Fibroblast of lung (primary cell): Measurements from ENCODE around the gene KIAA1671. TPM values are rescaled to one million over a fixed set of nuclear protein-coding genes. Genes with fewer than 3 reads are reported as not detected.

ENCODE experiments used
- DNase-seq, 2 donors: peaks; one replicate each; pipeline versions ENCODE4 v3.0.0 to v3.0.0-alpha.2; 2010; ENCODE audit warnings: low read depth in 2 of 2
- H2AFZ ChIP-seq: 2 replicates; pipeline ENCODE4 v1.5.1; 2012; ENCODE audit warnings: low read length, control low read depth, inconsistent platforms
- H3K27ac ChIP-seq: 2 replicates; pipeline ENCODE4 v1.5.1; 2011; ENCODE audit warnings: low read length, control low read depth; ENCODE audit not compliant: insufficient read depth
- H3K27me3 ChIP-seq: 2 replicates; pipeline ENCODE4 v1.5.1; 2011; ENCODE audit warnings: mild to moderate bottlenecking, low read length; ENCODE audit not compliant: control insufficient read depth, insufficient read depth
- H3K36me3 ChIP-seq: 2 replicates; pipeline ENCODE4 v1.5.1; 2011; ENCODE audit warnings: low read length; ENCODE audit not compliant: control insufficient read depth, insufficient read depth
- H3K4me1 ChIP-seq: 2 replicates; pipeline ENCODE4 v1.5.1; 2011; ENCODE audit warnings: low read length; ENCODE audit not compliant: control insufficient read depth, insufficient read depth; ENCODE audit errors: extremely low read depth
- H3K4me2 ChIP-seq: 2 replicates; pipeline ENCODE4 v1.5.1; 2011; ENCODE audit warnings: low read length, control low read depth; ENCODE audit not compliant: insufficient read depth; ENCODE audit errors: extremely low read depth
- H3K4me3 ChIP-seq, 4 experiments: fragments of 200-600 bp in 1 of 4; sonication (generic) in 1 of 4; replicated peaks in 1 of 4; 2 replicates each; pipeline ENCODE4 v1.5.1; 2011 to 2016; ENCODE audit warnings: low read length in 4 of 4, low read depth in 3 of 4, mild to moderate bottlenecking in 3 of 4, control low read depth in 2 of 4, inconsistent platforms in 1 of 4, mixed read lengths in 1 of 4; ENCODE audit not compliant: insufficient read depth in 1 of 4; ENCODE audit errors: control extremely low read depth in 1 of 4
- H3K79me2 ChIP-seq: 2 replicates; pipeline ENCODE4 v1.5.1; 2012; ENCODE audit warnings: mild to moderate bottlenecking, low read length, inconsistent platforms; ENCODE audit not compliant: control insufficient read depth, insufficient read depth
- H3K9ac ChIP-seq: 2 replicates; pipeline ENCODE4 v1.5.1; 2011; ENCODE audit warnings: mild to moderate bottlenecking, low read length, control low read depth; ENCODE audit not compliant: insufficient read depth
- H3K9me3 ChIP-seq: 2 replicates; pipeline ENCODE4 v1.5.1; 2012; ENCODE audit warnings: low read depth, low read length; ENCODE audit not compliant: control insufficient read depth, insufficient read depth
- H4K20me1 ChIP-seq: 2 replicates; pipeline ENCODE4 v1.5.1; 2011; ENCODE audit warnings: low read length; ENCODE audit not compliant: control insufficient read depth, insufficient read depth; ENCODE audit errors: extremely low read depth
- EZH2 ChIP-seq: IDR thresholded peaks from 2 replicates; pipeline ENCODE4 v1.5.1; 2012; ENCODE audit warnings: low read length, control low read depth, mild to moderate bottlenecking; ENCODE audit errors: missing control alignments
- polyA plus RNA-seq, 2 donors: library from polyadenylated mRNA; depleted of rRNA in 1 of 2; stranded (reverse) in 1 of 2; unstranded in 1 of 2; fragments of >200 nt; gene quantifications; 2 replicates each; pipeline ENCODE4 v1.2.1, GENCODE V29; 2011 to 2012; ENCODE audit warnings: missing spikeins in 1 of 2
- total RNA-seq: library from RNA; depleted of rRNA; stranded (reverse); fragments of >200 nt; gene quantifications from 2 replicates; pipeline ENCODE4 v1.2.1, GENCODE V29; 2014
- TF ChIP-seq, protein P1 (sequence below), 2 donors: IDR thresholded peaks in 1 of 2; conservative IDR thresholded peaks in 1 of 2; 1 replicate in 1 of 2; 2 replicates in 1 of 2; pipeline ENCODE4 v1.5.1; 2011 to 2012; ENCODE audit warnings: low read length in 2 of 2, control low read depth in 1 of 2, inconsistent platforms in 1 of 2, low read depth in 1 of 2, mild to moderate bottlenecking in 1 of 2

The KIAA1671 gene
- total and polyA plus RNA-seq, 2 donors (not counting 1 experiment from before 2014, with no cell fraction given): 0.34 to 1.3 TPM

DNA sequence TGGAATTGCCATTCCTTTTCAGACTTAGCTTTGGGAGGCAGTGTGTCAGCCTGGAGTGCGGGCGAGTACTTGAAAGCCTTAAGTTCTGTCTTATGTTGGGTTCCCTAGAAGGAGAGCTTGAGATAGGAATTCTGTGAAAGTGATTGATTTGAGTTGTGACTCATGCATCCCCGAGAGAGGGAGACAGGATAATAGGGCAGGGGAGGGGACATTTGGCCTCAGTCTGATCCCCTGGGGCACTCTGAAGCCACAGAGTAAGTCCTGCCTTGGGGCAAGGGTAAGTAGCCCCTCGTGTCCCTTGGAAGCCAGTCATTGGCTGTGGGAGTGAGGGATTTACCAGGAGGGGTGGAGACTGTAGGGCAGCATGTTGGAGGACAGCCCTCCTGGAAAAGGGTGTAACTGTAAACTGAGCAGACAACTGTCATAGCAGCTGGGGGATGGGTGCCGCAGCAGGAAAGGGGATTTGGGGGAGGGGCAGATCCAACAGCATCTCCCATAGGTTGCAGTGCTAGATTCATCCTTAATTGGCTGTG, 44.0 kb downstream of the KIAA1671 start:
- no peak overlapping the region for H3K4me3 ChIP-seq
- no peak overlapping the region for H3K27ac ChIP-seq
- no peak overlapping the region for H3K9ac ChIP-seq
- TF ChIP-seq, protein P1, sequence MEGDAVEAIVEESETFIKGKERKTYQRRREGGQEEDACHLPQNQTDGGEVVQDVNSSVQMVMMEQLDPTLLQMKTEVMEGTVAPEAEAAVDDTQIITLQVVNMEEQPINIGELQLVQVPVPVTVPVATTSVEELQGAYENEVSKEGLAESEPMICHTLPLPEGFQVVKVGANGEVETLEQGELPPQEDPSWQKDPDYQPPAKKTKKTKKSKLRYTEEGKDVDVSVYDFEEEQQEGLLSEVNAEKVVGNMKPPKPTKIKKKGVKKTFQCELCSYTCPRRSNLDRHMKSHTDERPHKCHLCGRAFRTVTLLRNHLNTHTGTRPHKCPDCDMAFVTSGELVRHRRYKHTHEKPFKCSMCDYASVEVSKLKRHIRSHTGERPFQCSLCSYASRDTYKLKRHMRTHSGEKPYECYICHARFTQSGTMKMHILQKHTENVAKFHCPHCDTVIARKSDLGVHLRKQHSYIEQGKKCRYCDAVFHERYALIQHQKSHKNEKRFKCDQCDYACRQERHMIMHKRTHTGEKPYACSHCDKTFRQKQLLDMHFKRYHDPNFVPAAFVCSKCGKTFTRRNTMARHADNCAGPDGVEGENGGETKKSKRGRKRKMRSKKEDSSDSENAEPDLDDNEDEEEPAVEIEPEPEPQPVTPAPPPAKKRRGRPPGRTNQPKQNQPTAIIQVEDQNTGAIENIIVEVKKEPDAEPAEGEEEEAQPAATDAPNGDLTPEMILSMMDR (conservative IDR thresholded peaks at IDR 0.05 in 1 of 2, IDR thresholded peaks at IDR 0.05 in 1 of 2; ENCODE audit: low read depth in 1 of 2, low read length in 2 of 2): no peak
- H3K27me3 ChIP-seq: no peaks in the 10 kb centered on the region
- H3K4me2 ChIP-seq: no peak overlapping the region
- no peak overlapping the region for H2AFZ ChIP-seq
- H3K79me2 ChIP-seq: no peaks in the 10 kb centered on the region
- peaks cover 4% of the 10 kb centered on the region for H3K4me1 ChIP-seq
- no peaks in the 10 kb centered on the region for H3K36me3 ChIP-seq
- H4K20me1 ChIP-seq: no peaks in the 10 kb centered on the region
- peak; percentile 61 to 66 for DNase-seq
- H3K9me3 ChIP-seq: no peaks in the 10 kb centered on the region

DNA sequence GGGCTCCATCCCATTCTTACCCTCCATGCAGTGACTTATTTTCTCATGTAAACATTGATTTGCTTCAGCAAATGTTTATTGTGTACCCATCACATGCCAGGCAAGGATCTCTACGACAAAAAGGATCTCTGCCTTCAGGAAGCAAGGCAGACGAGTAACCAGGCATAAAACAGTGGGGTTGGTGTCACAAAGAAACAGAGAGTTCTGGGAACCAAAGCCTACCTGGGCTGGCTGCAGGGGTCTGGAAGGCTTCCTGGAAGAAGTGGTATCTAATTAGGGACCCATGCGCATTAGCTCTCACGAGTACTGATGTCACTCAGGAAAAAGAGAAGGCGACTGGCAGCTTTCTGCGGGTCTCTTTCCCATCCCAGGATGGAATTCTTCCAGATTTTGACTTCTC, 44.5 kb downstream of the KIAA1671 start:
- Histone ChIP-seq H3K4me2 (no peak overlapping the region), H4K20me1 (no peaks in the 10 kb centered on the region), H3K9ac (no peak overlapping the region), H3K36me3 (no peaks in the 10 kb centered on the region), H3K27me3 (no peaks in the 10 kb centered on the region), H3K4me1 (peaks cover 4% of the 10 kb centered on the region), H3K27ac (no peak overlapping the region), H3K9me3 (no peaks in the 10 kb centered on the region), H2AFZ (no peak overlapping the region), H3K79me2 (no peaks in the 10 kb centered on the region), H3K4me3 (no peak overlapping the region)
- TF ChIP-seq EZH2: no peak
- TF ChIP-seq, protein P1 (conservative IDR thresholded peaks at IDR 0.05 in 1 of 2, IDR thresholded peaks at IDR 0.05 in 1 of 2; ENCODE audit: low read depth in 1 of 2, low read length in 2 of 2): no peak
- DNase-seq: no peak

DNA sequence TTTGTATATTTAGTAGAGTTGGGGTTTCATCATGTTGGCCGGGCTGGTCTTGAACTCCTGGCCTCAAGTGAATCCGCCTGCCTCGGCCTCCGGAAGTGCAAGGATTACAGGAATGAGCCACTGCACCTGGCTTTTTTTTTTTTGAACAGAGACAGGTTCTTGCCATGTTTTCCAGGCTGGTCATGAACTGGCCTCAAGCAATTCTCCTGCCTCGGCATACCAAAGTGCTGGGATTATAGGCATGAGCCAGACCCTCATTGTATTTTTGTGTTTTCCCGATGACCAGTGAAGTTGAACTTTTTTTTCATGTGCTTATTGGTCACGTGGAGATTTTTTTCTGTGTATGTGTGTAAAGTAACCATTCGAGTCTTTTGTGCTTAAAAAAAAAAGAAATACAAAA, 48.2 kb downstream of the KIAA1671 start:
- Histone ChIP-seq H3K9ac (no peak overlapping the region), H3K9me3 (no peaks in the 10 kb centered on the region), H2AFZ (no peak overlapping the region), H3K36me3 (no peaks in the 10 kb centered on the region), H3K4me1 (peaks cover 4% of the 10 kb centered on the region), H3K4me3 (no peak overlapping the region), H3K4me2 (no peak overlapping the region), H3K27ac (no peak overlapping the region), H4K20me1 (no peaks in the 10 kb centered on the region), H3K27me3 (no peaks in the 10 kb centered on the region), H3K79me2 (no peaks in the 10 kb centered on the region)
- DNase-seq: no peak
- TF ChIP-seq EZH2: no peak
- TF ChIP-seq, protein P1 (conservative IDR thresholded peaks at IDR 0.05 in 1 of 2, IDR thresholded peaks at IDR 0.05 in 1 of 2; ENCODE audit: low read depth in 1 of 2, low read length in 2 of 2): no peak
